Activated naive CD8-positive, alpha-beta T cell treated with anti-CD3 and anti-CD28 coated beads, Interleukin-2, amount 10 ng/mL, durations not matched to agents 7 days and 5 days (primary cell): ENCODE data around the gene U2AF2. TPM values are rescaled to one million over a fixed set of nuclear protein-coding genes. Genes with fewer than 3 reads are reported as not detected.
A peak's percentile ranks its signal among the peaks of the same experiment; 100 is the strongest.

Experiments
- ATAC-seq: fragments of 150-1000 bp; cut with Tn5 transposase; one replicate; pipeline ENCODE4 v1.10.0; 2021; ENCODE audit warnings: low read depth, moderate library complexity
- POLR2A ChIA-PET: fragments of 350-600 bp; sonication (Branson Sonifier 250); formaldehyde crosslinking; loops from one replicate; lab custom pipeline; 2021; ENCODE audit warnings: antibody characterized with exemption; lab: Charles Lee
- DNase-seq: peaks from one replicate; pipeline ENCODE4 v3.0.0; 2021
- H3K27ac Mint-ChIP-seq: one replicate; pipeline ENCODE4 v1.8.0; 2022; ENCODE audit warnings: mild to moderate bottlenecking, mixed read lengths
- H3K27me3 Mint-ChIP-seq: one replicate; pipeline ENCODE4 v1.8.0; 2022; ENCODE audit warnings: mild to moderate bottlenecking, moderate library complexity, mixed read lengths
- H3K36me3 Mint-ChIP-seq: one replicate; pipeline ENCODE4 v1.8.0; 2021; ENCODE audit warnings: mild to moderate bottlenecking, mixed read lengths
- H3K4me1 Mint-ChIP-seq: one replicate; pipeline ENCODE4 v1.8.0; 2021; ENCODE audit warnings: mixed read lengths
- H3K4me3 Mint-ChIP-seq: one replicate; pipeline ENCODE4 v1.8.0; 2022; ENCODE audit warnings: mild to moderate bottlenecking, moderate library complexity, mixed read lengths
- H3K9me3 Mint-ChIP-seq: one replicate; pipeline ENCODE4 v1.8.0; 2021; ENCODE audit warnings: mixed read lengths
- total RNA-seq, 2 experiments: library from RNA; stranded (reverse); gene quantifications; one replicate each; pipeline ENCODE4 v1.2.3, GENCODE V29; 2021

The U2AF2 gene
- total RNA-seq, 2 experiments from 2014 or later = 257 to 267 TPM

DNA sequence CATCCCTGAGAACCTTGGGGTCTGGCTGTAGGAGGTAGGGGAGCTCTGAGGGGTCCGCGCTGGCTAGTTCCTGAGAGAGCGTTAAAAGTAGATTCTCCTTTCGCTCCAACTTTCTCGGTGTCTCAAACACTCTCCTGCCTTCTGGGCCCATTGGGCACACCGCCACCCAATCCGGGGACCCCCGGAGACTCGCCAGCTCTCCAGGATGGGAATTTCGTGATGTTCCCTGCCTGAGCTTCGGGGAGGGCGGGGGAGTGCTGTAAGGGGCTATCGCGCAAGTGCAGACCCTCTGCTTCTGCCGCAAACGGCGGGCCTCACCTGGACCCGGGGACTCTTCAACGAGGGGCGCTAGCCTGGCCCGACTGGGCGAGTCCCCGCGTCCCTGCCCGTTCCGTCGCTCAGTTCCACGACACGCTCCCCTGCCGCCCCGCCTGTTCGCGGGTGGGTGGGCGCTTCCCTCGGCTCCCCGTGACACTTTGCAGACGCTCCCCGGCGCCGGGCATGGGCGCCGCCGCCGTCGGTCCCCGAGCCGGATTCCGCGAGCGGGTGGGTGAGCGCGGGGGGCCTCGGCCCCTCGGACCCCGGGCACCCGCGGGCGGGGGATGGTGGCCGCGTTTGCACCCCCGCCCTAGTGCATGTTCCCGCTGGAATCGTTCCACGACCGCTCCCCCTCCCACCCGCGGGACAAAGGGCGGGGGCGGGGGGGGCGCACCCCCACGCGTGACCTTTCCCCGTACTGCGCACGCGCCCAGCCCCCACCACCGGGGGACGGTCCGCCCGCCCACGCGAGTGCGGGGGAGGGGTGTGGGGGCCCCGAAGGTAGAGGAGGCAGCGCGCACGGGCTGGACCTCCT lies 6.9 kb upstream of the U2AF2 start, which contains the start of gene CCDC106:
CCDC106 (plus strand) TSS at position 481 of the 853 bp plus-strand sequence. CDS start 835 bp downstream, outside the sequence.
- Mint-ChIP-seq H3K27ac (peak within 1 kb of the TSS; percentile 83), H3K9me3 (no peaks in the 10 kb centered on the region), H3K27me3 (no peaks in the 10 kb centered on the region), H3K4me1 (peaks cover 24% of the 10 kb centered on the region), H3K36me3 (peaks cover 11% of the 10 kb centered on the region), H3K4me3 (peak within 1 kb of the TSS; percentile 89)
- POLR2A ChIA-PET = interaction anchor here (0.6 to 2.0 kb wide), 5 partner anchors 11 to 1788 kb away, joined by 3 to 13 read pairs (median 4); partner anchors contain the start of gene ZNF784
- DNase-seq (peak; percentile 79), ATAC-seq (peak; percentile 35)

DNA sequence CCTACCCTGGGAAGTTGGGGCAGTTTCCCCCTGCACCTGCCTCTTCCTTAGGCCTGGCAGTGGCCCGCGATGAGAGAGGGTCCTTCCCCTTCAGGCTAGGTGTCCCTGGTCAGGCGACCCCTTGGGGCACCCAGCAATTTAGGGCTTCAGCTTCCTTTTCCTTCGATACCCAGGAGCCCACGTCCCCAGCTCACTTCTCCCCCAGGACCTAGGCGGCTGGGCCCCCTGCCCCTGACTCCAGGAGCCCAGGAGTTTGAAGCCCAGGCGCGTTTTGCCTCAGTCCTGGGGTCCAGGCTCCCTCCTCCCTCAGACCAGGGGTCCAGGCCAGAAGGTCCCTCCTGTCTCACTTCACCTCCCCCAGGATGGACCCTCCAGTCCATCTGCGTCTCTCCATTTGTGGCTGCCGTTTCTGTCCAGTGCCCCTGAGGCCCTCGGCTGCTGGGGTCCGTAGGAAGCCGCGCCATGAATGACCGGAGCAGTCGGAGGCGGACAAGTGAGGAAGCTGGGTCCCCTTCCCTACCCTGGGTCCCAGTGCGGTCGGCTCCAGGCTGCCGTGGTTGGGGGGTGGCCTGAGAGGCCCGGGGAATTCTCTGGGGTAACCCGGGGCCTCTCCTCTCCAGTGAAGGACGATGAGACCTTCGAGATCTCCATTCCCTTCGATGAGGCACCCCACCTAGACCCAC lies 6.1 kb upstream of the U2AF2 start:
- ATAC-seq (no peak), DNase-seq (no peak)
- Mint-ChIP-seq H3K27ac (peak overlapping the region; percentile 83), H3K9me3 (no peaks in the 10 kb centered on the region), H3K4me1 (peaks cover 19% of the 10 kb centered on the region), H3K4me3 (peak overlapping the region; percentile 84), H3K36me3 (peaks cover 11% of the 10 kb centered on the region), H3K27me3 (no peaks in the 10 kb centered on the region)
- POLR2A ChIA-PET = interaction anchor here (0.6 kb wide), 1 partner anchor 490 kb away, joined by 7 read pairs; no protein-coding TSS in a partner anchor

GRCh38 chr19:55649268-55650125 lies 5.3 kb upstream of the U2AF2 start:
- peak overlapping the region; percentile 84 for H3K4me3 Mint-ChIP-seq
- POLR2A ChIA-PET = interaction anchor here (0.6 kb wide), 1 partner anchor 489 kb away, joined by 7 read pairs; no protein-coding TSS in a partner anchor
- peaks cover 9% of the 10 kb centered on the region for H3K36me3 Mint-ChIP-seq
- peaks cover 13% of the 10 kb centered on the region for H3K4me1 Mint-ChIP-seq
- H3K9me3 Mint-ChIP-seq = no peaks in the 10 kb centered on the region
- DNase-seq (no peak), ATAC-seq (no peak)
- no peaks in the 10 kb centered on the region for H3K27me3 Mint-ChIP-seq
- peak overlapping the region; percentile 72 for H3K27ac Mint-ChIP-seq

GRCh38 chr19:55650126-55650557 lies 4.7 kb upstream of the U2AF2 start:
- DNase-seq (no peak), ATAC-seq (no peak)
- POLR2A ChIA-PET = no interaction called here

GRCh38 chr19:55650602-55651230 lies 4.1 kb upstream of the U2AF2 start:
- POLR2A ChIA-PET = no interaction called here
- H3K4me1 Mint-ChIP-seq = peaks cover 12% of the 10 kb centered on the region

More at GRCh38 chr19:55650126-55650557, 4.7 kb upstream of the U2AF2 start:
- peaks cover 12% of the 10 kb centered on the region for H3K4me1 Mint-ChIP-seq
- H3K27me3 Mint-ChIP-seq = no peaks in the 10 kb centered on the region
- peak overlapping the region; percentile 63 for H3K27ac Mint-ChIP-seq
- peaks cover 9% of the 10 kb centered on the region for H3K36me3 Mint-ChIP-seq
- no peaks in the 10 kb centered on the region for H3K9me3 Mint-ChIP-seq
- peak overlapping the region; percentile 59 for H3K4me3 Mint-ChIP-seq

DNA sequence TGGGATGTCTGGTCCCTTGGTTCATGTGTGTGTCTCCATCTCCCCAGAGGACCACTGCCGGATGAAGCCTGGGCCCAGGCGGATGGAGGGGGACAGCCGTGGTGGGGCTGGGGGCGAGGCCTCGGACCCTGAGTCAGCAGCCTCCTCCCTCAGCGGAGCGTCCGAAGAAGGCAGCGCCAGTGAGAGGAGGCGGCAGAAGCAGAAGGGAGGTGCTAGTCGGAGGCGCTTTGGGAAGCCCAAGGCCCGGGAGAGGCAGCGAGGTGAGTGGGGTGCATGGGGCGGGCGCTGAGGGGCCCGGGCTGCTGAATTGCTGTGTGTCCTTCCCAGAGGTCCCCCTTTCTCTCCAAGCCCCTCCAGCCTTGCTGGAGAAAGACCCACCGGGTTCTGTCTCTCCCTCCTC lies 3.6 kb upstream of the U2AF2 start:
- no peaks in the 10 kb centered on the region for H3K9me3 Mint-ChIP-seq
- peaks cover 17% of the 10 kb centered on the region for H3K4me1 Mint-ChIP-seq
- POLR2A ChIA-PET = no interaction called here
- no peak for ATAC-seq
- H3K4me3 Mint-ChIP-seq = no peak overlapping the region
- H3K27ac Mint-ChIP-seq = no peak overlapping the region
- no peak for DNase-seq
- H3K36me3 Mint-ChIP-seq = peaks cover 10% of the 10 kb centered on the region
- no peaks in the 10 kb centered on the region for H3K27me3 Mint-ChIP-seq

More at GRCh38 chr19:55650602-55651230, 4.1 kb upstream of the U2AF2 start:
- H3K4me3 Mint-ChIP-seq = no peak overlapping the region
- ATAC-seq (no peak), DNase-seq (no peak)
- no peak overlapping the region for H3K27ac Mint-ChIP-seq
- H3K36me3 Mint-ChIP-seq = peaks cover 7% of the 10 kb centered on the region
- H3K27me3 Mint-ChIP-seq = no peaks in the 10 kb centered on the region
- H3K9me3 Mint-ChIP-seq = no peaks in the 10 kb centered on the region

DNA sequence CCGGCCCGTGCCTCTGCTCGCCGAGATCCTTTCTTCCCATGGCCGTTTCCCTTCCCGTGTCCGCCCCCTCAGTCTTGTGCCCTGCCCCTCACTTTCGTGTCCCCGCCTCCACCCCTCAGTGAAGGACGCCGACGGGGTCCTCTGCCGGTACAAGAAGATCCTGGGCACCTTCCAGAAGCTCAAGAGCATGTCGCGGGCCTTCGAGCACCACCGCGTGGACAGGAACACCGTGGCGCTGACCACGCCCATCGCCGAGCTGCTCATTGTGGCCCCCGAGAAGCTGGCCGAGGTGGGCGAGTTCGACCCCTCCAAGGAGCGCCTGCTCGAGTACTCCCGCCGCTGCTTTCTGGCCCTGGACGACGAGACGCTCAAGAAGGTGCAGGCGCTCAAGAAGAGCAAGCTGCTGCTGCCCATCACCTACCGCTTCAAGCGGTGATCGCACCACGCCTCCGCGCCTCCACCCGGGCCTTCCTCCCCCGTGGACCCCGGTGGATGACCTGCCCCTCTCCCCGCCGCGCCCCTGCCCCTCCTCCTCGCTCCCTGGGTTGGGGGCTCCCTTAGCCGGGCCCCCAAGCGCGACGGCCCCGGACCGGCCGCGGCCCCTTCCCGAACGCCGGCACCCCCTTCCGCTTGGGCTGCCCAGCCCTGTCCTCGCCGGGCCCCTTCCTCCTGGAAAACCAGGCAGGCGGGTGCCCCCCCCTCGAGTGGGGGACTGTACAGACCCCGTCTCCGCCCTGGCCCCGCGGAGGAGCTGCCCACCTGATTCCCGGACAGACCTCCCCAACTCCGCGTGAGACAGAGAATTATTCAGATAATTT lies 2.3 kb upstream of the U2AF2 start:
- POLR2A ChIA-PET = interaction anchor here (0.7 to 2.5 kb wide), 4 partner anchors 9 to 685 kb away, joined by 4 to 20 read pairs (median 5); partner anchors contain the start of genes ZNF581 and ZNF784
- no peaks in the 10 kb centered on the region for H3K27me3 Mint-ChIP-seq
- H3K27ac Mint-ChIP-seq = no peak overlapping the region
- H3K4me3 Mint-ChIP-seq = no peak overlapping the region
- H3K4me1 Mint-ChIP-seq = peaks cover 22% of the 10 kb centered on the region
- no peak for DNase-seq
- no peaks in the 10 kb centered on the region for H3K9me3 Mint-ChIP-seq
- peaks cover 15% of the 10 kb centered on the region for H3K36me3 Mint-ChIP-seq
- no peak for ATAC-seq

GRCh38 chr19:55653651-55654322 lies 1.0 kb upstream of the U2AF2 start:
- Mint-ChIP-seq H3K9me3 (no peaks in the 10 kb centered on the region), H3K27ac (peak overlapping the region; percentile 94), H3K4me1 (peaks cover 29% of the 10 kb centered on the region), H3K27me3 (no peaks in the 10 kb centered on the region), H3K4me3 (peak overlapping the region; percentile 85), H3K36me3 (peaks cover 21% of the 10 kb centered on the region)
- DNase-seq = peak; percentile 97
- peak; percentile 56 for ATAC-seq
- POLR2A ChIA-PET = interaction anchor here (0.7 to 2.5 kb wide), 14 partner anchors 11 to 1464 kb away, joined by 3 to 20 read pairs (median 5); partner anchors contain the start of genes FIZ1, ISOC2, MBOAT7 and TMEM238

- Mint-ChIP-seq H3K27ac (peak overlapping the region; percentile 94), H3K27me3 (no peaks in the 10 kb centered on the region), H3K4me1 (peaks cover 30% of the 10 kb centered on the region), H3K9me3 (no peaks in the 10 kb centered on the region), H3K36me3 (peaks cover 22% of the 10 kb centered on the region), H3K4me3 (peak overlapping the region; percentile 85)
- POLR2A ChIA-PET = interaction anchor here (0.7 to 2.5 kb wide), 12 partner anchors 11 to 1465 kb away, joined by 3 to 20 read pairs (median 4); partner anchors contain the start of genes FIZ1, ISOC2, MBOAT7 and NAT14
- DNase-seq (peak; percentile 95), ATAC-seq (peak; percentile 81)
Measured at GRCh38 chr19:55654323-55654867, 440 bp upstream of the U2AF2 start.

- Mint-ChIP-seq H3K4me3 (peak overlapping the region; percentile 86), H3K27ac (peak overlapping the region; percentile 95), H3K27me3 (no peaks in the 10 kb centered on the region), H3K36me3 (peaks cover 22% of the 10 kb centered on the region), H3K9me3 (no peaks in the 10 kb centered on the region), H3K4me1 (peaks cover 28% of the 10 kb centered on the region)
- DNase-seq = no peak
- POLR2A ChIA-PET = no interaction called here
- no peak for ATAC-seq
Measured at GRCh38 chr19:55655648-55656040, 809 bp downstream of the U2AF2 start.

- Mint-ChIP-seq H3K4me3 (peak overlapping the region; percentile 86), H3K27me3 (no peaks in the 10 kb centered on the region), H3K36me3 (peaks cover 20% of the 10 kb centered on the region), H3K4me1 (peaks cover 28% of the 10 kb centered on the region), H3K27ac (peak overlapping the region; percentile 95), H3K9me3 (no peaks in the 10 kb centered on the region)
- DNase-seq = no peak
- no peak for ATAC-seq
- POLR2A ChIA-PET = interaction anchor here (1.3 to 1.8 kb wide), 2 partner anchors 15 to 57 kb away, joined by 4 to 9 read pairs; partner anchors contain the start of gene FIZ1
Measured at GRCh38 chr19:55656552-55656951, 1.7 kb downstream of the U2AF2 start.
